ENCODE data around the gene ADCK2.

ADCK2 gene

GRCh38 chr7:140654109-140654387 lies 18.7 kb upstream of the ADCK2 start:
- no peak for DNase-seq
- Histone ChIP-seq H3K27me3 (replicated peaks) (no peaks in the 10 kb centered on the region), H3K27ac (no peak overlapping the region), H3K4me3 (ENCODE audit: low read depth, low read length) (no peak overlapping the region), H3K36me3 (replicated peaks) (no peaks in the 10 kb centered on the region)
- no peak for TF ChIP-seq CTCF (IDR thresholded peaks at IDR 0.05; ENCODE audit: low read depth, low read length, missing control alignments)
- in situ Hi-C loops (cut with HindIII; ENCODE audit: low pct_ligation_motif_present, low sequenced_read_pairs) = no loop called here

- no peaks in the 10 kb centered on the region for H3K27me3 ChIP-seq (replicated peaks)
- no peak for TF ChIP-seq CTCF (IDR thresholded peaks at IDR 0.05; ENCODE audit: low read depth, low read length, missing control alignments)
- DNase-seq = no peak
- H3K4me3 ChIP-seq (ENCODE audit: low read depth, low read length) = no peak overlapping the region
- H3K27ac ChIP-seq = no peak overlapping the region
- H3K36me3 ChIP-seq (replicated peaks) = no peaks in the 10 kb centered on the region
- in situ Hi-C loops (cut with HindIII; ENCODE audit: low pct_ligation_motif_present, low sequenced_read_pairs) = no loop called here
Observed at GRCh38 chr7:140654661-140655060, 18.1 kb upstream of the ADCK2 start.

- H3K27me3 ChIP-seq (replicated peaks) = no peaks in the 10 kb centered on the region
- TF ChIP-seq CTCF (IDR thresholded peaks at IDR 0.05; ENCODE audit: low read depth, low read length, missing control alignments) = no peak
- H3K27ac ChIP-seq = no peak overlapping the region
- no peaks in the 10 kb centered on the region for H3K36me3 ChIP-seq (replicated peaks)
- in situ Hi-C loops (cut with HindIII; ENCODE audit: low pct_ligation_motif_present, low sequenced_read_pairs) = no loop called here
- DNase-seq = no peak
- H3K4me3 ChIP-seq (ENCODE audit: low read depth, low read length) = no peak overlapping the region
Observed at GRCh38 chr7:140655511-140656408, 17.0 kb upstream of the ADCK2 start.

GRCh38 chr7:140656548-140657515 lies 15.9 kb upstream of the ADCK2 start:
- DNase-seq = peak; percentile 67
- H3K27me3 ChIP-seq (replicated peaks) = no peaks in the 10 kb centered on the region
- no peak for TF ChIP-seq CTCF (IDR thresholded peaks at IDR 0.05; ENCODE audit: low read depth, low read length, missing control alignments)
- H3K4me3 ChIP-seq (ENCODE audit: low read depth, low read length) = peak overlapping the region; percentile 27
- H3K36me3 ChIP-seq (replicated peaks) = no peaks in the 10 kb centered on the region
- no peak overlapping the region for H3K27ac ChIP-seq
- in situ Hi-C loops (cut with HindIII; ENCODE audit: low pct_ligation_motif_present, low sequenced_read_pairs) = no loop called here

- in situ Hi-C loops (cut with HindIII; ENCODE audit: low pct_ligation_motif_present, low sequenced_read_pairs) = no loop called here
- no peaks in the 10 kb centered on the region for H3K36me3 ChIP-seq (replicated peaks)
- no peak for TF ChIP-seq CTCF (IDR thresholded peaks at IDR 0.05; ENCODE audit: low read depth, low read length, missing control alignments)
- H3K27ac ChIP-seq = no peak overlapping the region
- no peak for DNase-seq
- H3K27me3 ChIP-seq (replicated peaks) = no peaks in the 10 kb centered on the region
- H3K4me3 ChIP-seq (ENCODE audit: low read depth, low read length) = no peak overlapping the region
Observed at GRCh38 chr7:140657891-140658290, 14.9 kb upstream of the ADCK2 start.
